Neural crest cell (in vitro differentiated cells): ENCODE results near the gene RBM5. TPM values are rescaled to one million over a fixed set of nuclear protein-coding genes. Genes with fewer than 3 reads are reported as not detected.

Source experiments
- DNase-seq: peaks from one replicate; pipeline ENCODE4 v3.0.0; 2021; ENCODE audit warnings: low read depth, mixed read lengths, low spot score
- H3K27ac Mint-ChIP-seq: one replicate; pipeline ENCODE4 v1.8.0; 2021; ENCODE audit warnings: mild to moderate bottlenecking, mixed read lengths; ENCODE audit not compliant: unreplicated experiment
- H3K27me3 Mint-ChIP-seq: 2 replicates; pipeline ENCODE4 v1.8.0; 2021; ENCODE audit warnings: low read depth, mild to moderate bottlenecking, mixed read lengths
- H3K36me3 Mint-ChIP-seq: 2 replicates; pipeline ENCODE4 v1.8.0; 2021; ENCODE audit warnings: low read depth, mild to moderate bottlenecking, mixed read lengths
- H3K4me1 Mint-ChIP-seq: 2 replicates; pipeline ENCODE4 v1.8.0; 2021; ENCODE audit warnings: mixed read lengths
- H3K4me3 Mint-ChIP-seq: one replicate; pipeline ENCODE4 v1.8.0; 2021; ENCODE audit warnings: mild to moderate bottlenecking, mixed read lengths
- H3K9me3 Mint-ChIP-seq: 2 replicates; pipeline ENCODE4 v1.8.0; 2021; ENCODE audit warnings: mixed read lengths
- total RNA-seq: library from RNA; stranded (reverse); gene quantifications from 2 replicates; pipeline ENCODE4 v1.2.1, GENCODE V29; 2021
- TF ChIP-seq, protein P1 (sequence below): fragments of 200-600 bp; sonication (generic); conservative IDR thresholded peaks from 2 replicates; pipeline ENCODE4 v1.5.0; 2021; ENCODE audit warnings: antibody characterized with exemption, mild to moderate bottlenecking

The RBM5 gene
- total RNA-seq, 1 donor from 2014 or later, result 193 TPM

DNA sequence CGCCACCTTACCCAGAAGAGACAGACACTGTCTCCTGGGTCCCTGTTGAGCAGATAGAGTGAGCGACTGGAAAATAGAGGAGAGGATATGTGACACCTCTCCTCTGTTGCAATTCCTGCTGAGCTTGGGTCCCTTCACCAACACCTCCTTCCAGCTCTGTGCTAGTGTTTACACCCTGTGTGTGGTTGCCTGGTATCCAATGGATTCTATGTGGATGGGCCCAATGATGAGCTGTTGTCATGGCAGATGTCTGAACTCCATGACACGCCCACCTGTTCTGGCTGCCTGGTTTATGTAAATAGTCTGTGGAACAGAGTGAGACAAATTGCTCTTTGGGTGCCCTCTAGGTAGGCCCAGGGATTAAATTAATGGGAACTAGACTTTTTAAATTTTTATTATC lies 23.7 kb downstream of the RBM5 start:
- Mint-ChIP-seq H3K27ac (no peak overlapping the region), H3K36me3 (peaks cover 41% of the 10 kb centered on the region), H3K4me1 (no peaks in the 10 kb centered on the region), H3K27me3 (no peaks in the 10 kb centered on the region), H3K4me3 (no peak overlapping the region), H3K9me3 (no peaks in the 10 kb centered on the region)
- TF ChIP-seq, protein P1, sequence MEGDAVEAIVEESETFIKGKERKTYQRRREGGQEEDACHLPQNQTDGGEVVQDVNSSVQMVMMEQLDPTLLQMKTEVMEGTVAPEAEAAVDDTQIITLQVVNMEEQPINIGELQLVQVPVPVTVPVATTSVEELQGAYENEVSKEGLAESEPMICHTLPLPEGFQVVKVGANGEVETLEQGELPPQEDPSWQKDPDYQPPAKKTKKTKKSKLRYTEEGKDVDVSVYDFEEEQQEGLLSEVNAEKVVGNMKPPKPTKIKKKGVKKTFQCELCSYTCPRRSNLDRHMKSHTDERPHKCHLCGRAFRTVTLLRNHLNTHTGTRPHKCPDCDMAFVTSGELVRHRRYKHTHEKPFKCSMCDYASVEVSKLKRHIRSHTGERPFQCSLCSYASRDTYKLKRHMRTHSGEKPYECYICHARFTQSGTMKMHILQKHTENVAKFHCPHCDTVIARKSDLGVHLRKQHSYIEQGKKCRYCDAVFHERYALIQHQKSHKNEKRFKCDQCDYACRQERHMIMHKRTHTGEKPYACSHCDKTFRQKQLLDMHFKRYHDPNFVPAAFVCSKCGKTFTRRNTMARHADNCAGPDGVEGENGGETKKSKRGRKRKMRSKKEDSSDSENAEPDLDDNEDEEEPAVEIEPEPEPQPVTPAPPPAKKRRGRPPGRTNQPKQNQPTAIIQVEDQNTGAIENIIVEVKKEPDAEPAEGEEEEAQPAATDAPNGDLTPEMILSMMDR, result no peak
- no peak for DNase-seq

DNA sequence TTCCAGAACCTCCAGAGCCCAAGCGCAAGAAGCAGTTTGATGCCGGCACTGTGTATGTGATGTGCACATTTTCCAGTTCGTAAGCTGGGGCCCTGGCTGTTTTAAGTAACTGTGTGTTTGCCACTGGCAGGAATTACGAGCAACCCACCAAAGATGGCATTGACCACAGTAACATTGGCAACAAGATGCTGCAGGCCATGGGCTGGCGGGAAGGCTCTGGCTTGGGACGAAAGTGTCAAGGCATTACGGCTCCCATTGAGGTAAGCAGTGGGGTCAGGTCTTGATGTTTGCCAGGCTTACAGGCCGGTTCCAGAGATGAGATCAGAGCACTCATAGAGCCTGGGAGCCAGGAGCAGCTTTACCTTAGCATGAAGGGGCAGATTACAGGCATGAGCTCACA lies 28.4 kb downstream of the RBM5 start:
- Mint-ChIP-seq H3K27ac (no peak overlapping the region), H3K36me3 (peaks cover 31% of the 10 kb centered on the region), H3K27me3 (no peaks in the 10 kb centered on the region), H3K4me3 (no peak overlapping the region), H3K9me3 (no peaks in the 10 kb centered on the region), H3K4me1 (no peaks in the 10 kb centered on the region)
- DNase-seq, result no peak
- TF ChIP-seq, protein P1, result no peak

DNA sequence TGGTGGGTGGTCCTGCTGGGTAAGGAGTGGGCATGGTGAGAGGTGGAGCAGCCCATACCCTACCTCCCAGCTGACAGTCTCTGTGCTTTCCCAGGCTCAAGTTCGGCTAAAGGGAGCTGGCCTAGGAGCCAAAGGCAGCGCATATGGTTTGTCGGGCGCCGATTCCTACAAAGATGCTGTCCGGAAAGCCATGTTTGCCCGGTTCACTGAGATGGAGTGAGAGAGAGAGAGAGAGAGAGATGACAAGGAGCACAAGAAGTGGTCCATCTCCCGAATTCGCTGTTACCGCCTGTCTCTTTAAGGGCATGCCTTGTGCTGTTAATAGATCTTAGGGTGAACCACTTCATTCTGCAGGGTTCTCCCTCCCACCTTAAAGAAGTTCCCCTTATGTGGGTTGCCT lies 29.5 kb downstream of the RBM5 start:
- H3K27ac Mint-ChIP-seq, result no peak overlapping the region

DNA sequence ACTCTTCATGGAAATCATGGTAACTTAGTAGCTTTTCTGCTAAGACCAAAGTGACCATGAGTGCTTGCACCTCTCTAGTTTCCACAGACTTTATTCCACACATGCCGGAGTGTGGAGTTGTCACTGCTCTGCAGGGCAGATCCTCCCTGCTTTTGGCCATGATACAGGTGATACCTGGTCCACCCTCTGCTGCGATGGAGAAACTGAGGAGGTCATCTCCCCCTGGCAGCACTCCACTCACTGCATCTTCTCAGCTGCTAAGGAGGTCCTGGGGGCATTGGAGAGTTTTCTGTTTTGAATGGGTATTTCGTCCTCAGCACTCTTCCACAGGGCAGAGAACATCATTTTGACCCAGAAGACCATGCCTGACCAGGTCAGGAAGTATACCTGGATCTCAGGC lies 31.1 kb downstream of the RBM5 start:
- DNase-seq, result no peak
- peaks cover 2% of the 10 kb centered on the region for H3K27me3 Mint-ChIP-seq
- peaks cover 22% of the 10 kb centered on the region for H3K36me3 Mint-ChIP-seq
- no peak overlapping the region for H3K27ac Mint-ChIP-seq
- TF ChIP-seq, protein P1, result no peak
- H3K9me3 Mint-ChIP-seq, result no peaks in the 10 kb centered on the region
- H3K4me1 Mint-ChIP-seq, result no peaks in the 10 kb centered on the region
- H3K4me3 Mint-ChIP-seq, result no peak overlapping the region

More for the DNA sequence above, 29.5 kb downstream of the RBM5 start:
- Mint-ChIP-seq H3K36me3 (peaks cover 31% of the 10 kb centered on the region), H3K9me3 (no peaks in the 10 kb centered on the region), H3K27me3 (peaks cover 2% of the 10 kb centered on the region), H3K4me3 (no peak overlapping the region), H3K4me1 (no peaks in the 10 kb centered on the region)
- DNase-seq, result no peak
- TF ChIP-seq, protein P1, result no peak

DNA sequence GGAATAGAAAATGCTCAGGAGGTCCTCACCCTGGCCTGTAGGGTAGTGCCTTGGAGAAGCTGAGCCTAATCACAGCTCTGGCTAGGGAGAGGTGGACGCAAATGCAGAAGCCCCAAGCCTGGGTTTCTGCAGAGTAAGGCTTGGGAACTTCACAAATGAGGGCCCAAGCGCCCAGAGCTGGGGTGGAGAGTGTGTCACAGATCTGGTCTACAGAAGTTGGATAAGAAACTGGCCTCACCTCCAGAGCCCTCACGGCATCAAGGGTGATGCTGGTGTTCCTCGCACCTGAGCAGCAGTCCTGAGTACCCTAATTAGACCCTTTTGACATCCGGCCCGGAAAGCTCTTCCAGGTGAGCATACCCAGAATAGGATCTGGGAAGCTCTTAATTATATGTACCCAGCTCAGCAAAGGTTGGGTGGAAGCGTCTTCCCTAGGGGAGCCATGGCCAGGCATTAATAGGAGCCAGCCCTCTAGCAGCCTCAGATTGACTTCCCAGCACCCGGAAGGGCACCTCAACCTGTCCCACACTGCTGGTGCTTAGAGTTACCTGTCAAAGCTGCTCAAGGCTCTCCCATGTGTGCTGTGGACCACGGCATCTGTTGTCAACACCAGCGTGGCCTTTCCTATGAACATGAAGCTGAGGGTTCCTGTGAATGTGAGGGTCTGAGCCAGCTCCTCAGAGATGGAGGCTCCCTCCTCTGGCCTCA lies 31.8 kb downstream of the RBM5 start:
- no peak overlapping the region for H3K27ac Mint-ChIP-seq

More for the DNA sequence above, 31.8 kb downstream of the RBM5 start:
- no peak for DNase-seq
- H3K27me3 Mint-ChIP-seq, result peaks cover 2% of the 10 kb centered on the region
- TF ChIP-seq, protein P1, result no peak
- no peaks in the 10 kb centered on the region for H3K4me1 Mint-ChIP-seq
- no peaks in the 10 kb centered on the region for H3K9me3 Mint-ChIP-seq
- H3K4me3 Mint-ChIP-seq, result no peak overlapping the region
- H3K36me3 Mint-ChIP-seq, result peaks cover 18% of the 10 kb centered on the region
